Chondrocyte (in vitro differentiated cells): ENCODE results near the gene PROSER3. TPM values are rescaled to one million over a fixed set of nuclear protein-coding genes. Genes with fewer than 3 reads are reported as not detected.

ENCODE experiments used
- DNase-seq: peaks from one replicate; pipeline ENCODE4 v3.0.0; 2021; ENCODE audit warnings: mixed read lengths, low spot score
- H3K27ac Mint-ChIP-seq: one replicate; pipeline ENCODE4 v1.8.0; 2021; ENCODE audit warnings: mild to moderate bottlenecking, moderate library complexity, mixed read lengths; ENCODE audit not compliant: unreplicated experiment
- H3K27me3 Mint-ChIP-seq: 2 replicates; pipeline ENCODE4 v1.8.0; 2021; ENCODE audit warnings: low read depth, mixed read lengths
- H3K36me3 Mint-ChIP-seq: 2 replicates; pipeline ENCODE4 v1.8.0; 2021; ENCODE audit warnings: low read depth, mixed read lengths
- H3K4me1 Mint-ChIP-seq: 2 replicates; pipeline ENCODE4 v1.8.0; 2021; ENCODE audit warnings: low read depth, mild to moderate bottlenecking, mixed read lengths
- H3K4me3 Mint-ChIP-seq: one replicate; pipeline ENCODE4 v1.8.0; 2021; ENCODE audit warnings: mild to moderate bottlenecking, moderate library complexity, mixed read lengths; ENCODE audit not compliant: unreplicated experiment
- H3K9me3 Mint-ChIP-seq: 2 replicates; pipeline ENCODE4 v1.8.0; 2021; ENCODE audit warnings: low read depth, mixed read lengths
- CTCF ChIP-seq: fragments of 200-600 bp; sonication (generic); IDR thresholded peaks from 2 replicates; pipeline ENCODE4 v1.5.0; 2021; ENCODE audit warnings: antibody characterized with exemption, mild to moderate bottlenecking, moderate library complexity
- total RNA-seq: library from RNA; stranded (reverse); gene quantifications from 3 replicates; pipeline ENCODE4 v1.2.1, GENCODE V29; 2021

PROSER3 gene
- total RNA-seq, 1 donor from 2014 or later, result 17.4 TPM

DNA sequence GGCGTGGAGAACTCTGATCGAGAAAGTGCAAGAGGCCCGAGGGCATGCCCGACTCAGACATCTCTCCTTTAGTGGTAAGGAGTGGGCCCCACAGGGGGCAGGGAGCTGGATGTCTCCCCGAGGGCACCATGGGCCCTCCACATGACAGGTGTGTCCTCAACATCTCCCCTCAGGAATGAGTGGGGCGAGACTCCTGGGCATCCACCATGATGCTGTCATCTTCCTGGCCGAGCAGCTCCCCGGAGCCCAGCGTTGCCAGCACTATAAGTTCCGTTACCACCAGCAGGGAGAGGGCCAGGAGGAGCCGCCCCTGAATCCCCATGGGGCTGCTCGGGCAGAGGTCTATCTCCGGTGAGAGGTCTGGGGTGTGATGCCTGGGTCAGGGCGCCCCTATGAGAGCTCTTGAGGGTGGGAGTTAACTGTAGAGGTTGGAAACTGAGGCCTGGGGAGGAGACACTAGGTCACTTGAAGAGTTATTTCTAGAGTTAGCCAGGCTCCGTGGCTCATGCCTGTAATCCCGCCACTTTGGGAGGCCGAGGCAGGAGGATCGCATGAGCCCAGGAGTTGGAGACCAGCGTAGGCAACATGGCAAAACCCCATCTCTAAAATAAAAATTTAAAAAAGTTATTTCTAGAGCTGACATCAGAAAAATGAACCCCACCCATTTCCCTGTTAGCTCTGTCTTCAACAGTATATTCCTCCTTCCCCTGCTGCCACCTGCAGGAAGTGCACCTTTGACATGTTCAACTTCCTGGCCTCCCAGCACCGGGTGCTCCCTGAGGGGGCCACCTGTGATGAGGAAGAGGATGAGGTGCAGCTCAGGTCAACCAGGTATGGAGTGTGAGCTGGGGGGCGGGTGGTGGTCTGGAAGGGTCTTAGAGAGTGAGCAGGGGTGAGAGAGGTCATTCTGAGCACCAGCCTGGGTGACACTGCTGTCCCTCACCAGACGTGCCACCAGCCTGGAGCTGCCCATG lies 20.8 kb upstream of the PROSER3 start:
- TF ChIP-seq CTCF, result peak; percentile 41
- H3K36me3 Mint-ChIP-seq, result peaks cover 19% of the 10 kb centered on the region
- H3K9me3 Mint-ChIP-seq, result no peaks in the 10 kb centered on the region
- DNase-seq, result no peak
- H3K27ac Mint-ChIP-seq, result peak overlapping the region; percentile 53
- peaks cover 7% of the 10 kb centered on the region for H3K4me1 Mint-ChIP-seq
- H3K4me3 Mint-ChIP-seq, result no peak overlapping the region
- no peaks in the 10 kb centered on the region for H3K27me3 Mint-ChIP-seq

GRCh38 chr19:35738021-35738886 lies 19.7 kb upstream of the PROSER3 start:
- Mint-ChIP-seq H3K4me1 (peaks cover 9% of the 10 kb centered on the region), H3K27ac (no peak overlapping the region), H3K9me3 (no peaks in the 10 kb centered on the region), H3K27me3 (no peaks in the 10 kb centered on the region), H3K4me3 (no peak overlapping the region), H3K36me3 (peaks cover 19% of the 10 kb centered on the region)
- DNase-seq, result peak; percentile 82
- TF ChIP-seq CTCF, result no peak

DNA sequence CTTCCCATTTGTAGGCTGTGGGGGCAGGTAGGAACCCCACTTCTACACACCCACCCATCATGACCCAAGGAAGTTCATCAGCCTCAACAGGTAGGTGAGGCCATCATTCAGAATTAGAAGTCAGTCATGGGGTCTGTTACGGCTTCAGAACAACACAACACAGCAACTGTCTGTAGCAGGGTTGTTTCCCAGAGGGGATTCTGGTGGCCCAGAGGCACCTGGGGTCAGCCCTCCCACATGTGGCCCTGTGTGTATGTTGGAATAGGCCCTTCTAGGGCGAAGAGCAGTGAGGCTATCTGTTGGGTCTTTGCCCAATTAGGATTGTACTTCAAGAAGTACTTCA lies 19.1 kb upstream of the PROSER3 start:
- no peak for TF ChIP-seq CTCF
- Mint-ChIP-seq H3K4me1 (peaks cover 12% of the 10 kb centered on the region), H3K4me3 (no peak overlapping the region), H3K36me3 (peaks cover 19% of the 10 kb centered on the region), H3K27ac (no peak overlapping the region), H3K9me3 (no peaks in the 10 kb centered on the region), H3K27me3 (no peaks in the 10 kb centered on the region)
- no peak for DNase-seq

GRCh38 chr19:35739275-35740107 lies 18.5 kb upstream of the PROSER3 start:
- peak; percentile 87 for DNase-seq
- Mint-ChIP-seq H3K36me3 (peaks cover 14% of the 10 kb centered on the region), H3K4me3 (peak overlapping the region; percentile 79), H3K27me3 (no peaks in the 10 kb centered on the region), H3K27ac (peak overlapping the region; percentile 17), H3K4me1 (peaks cover 18% of the 10 kb centered on the region), H3K9me3 (no peaks in the 10 kb centered on the region)
- TF ChIP-seq CTCF, result no peak

DNA sequence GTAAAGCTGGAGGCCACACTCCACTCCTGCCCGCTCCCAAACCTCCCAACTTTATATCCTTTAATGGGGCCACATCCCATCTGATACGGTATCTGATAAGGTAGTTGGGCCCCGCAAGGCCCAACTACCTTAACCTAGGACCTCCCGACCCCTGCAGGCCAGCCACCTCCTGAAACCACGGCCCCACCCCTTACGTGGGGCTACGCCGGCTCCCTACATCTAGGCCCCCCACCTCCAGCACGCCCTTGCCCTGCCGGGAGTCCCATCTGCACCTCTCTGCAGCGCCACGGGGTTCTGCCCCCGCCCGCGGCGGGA lies 17.9 kb upstream of the PROSER3 start:
- no peaks in the 10 kb centered on the region for H3K9me3 Mint-ChIP-seq
- no peak for TF ChIP-seq CTCF
- no peaks in the 10 kb centered on the region for H3K27me3 Mint-ChIP-seq
- H3K4me1 Mint-ChIP-seq, result peaks cover 21% of the 10 kb centered on the region
- peaks cover 10% of the 10 kb centered on the region for H3K36me3 Mint-ChIP-seq
- DNase-seq, result no peak
- H3K27ac Mint-ChIP-seq, result peak overlapping the region; percentile 65
- peak overlapping the region; percentile 79 for H3K4me3 Mint-ChIP-seq
